ENCODE results near the gene SEMA6B. TPM values are rescaled to one million over a fixed set of nuclear protein-coding genes. Genes with fewer than 3 reads are reported as not detected.

SEMA6B gene
- total and polyA plus RNA-seq, 10 of the 15 experiments (the other 5 are each of a cell fraction or from before 2014, with no cell fraction given), result 0.13 TPM; not detected in 9

DNA sequence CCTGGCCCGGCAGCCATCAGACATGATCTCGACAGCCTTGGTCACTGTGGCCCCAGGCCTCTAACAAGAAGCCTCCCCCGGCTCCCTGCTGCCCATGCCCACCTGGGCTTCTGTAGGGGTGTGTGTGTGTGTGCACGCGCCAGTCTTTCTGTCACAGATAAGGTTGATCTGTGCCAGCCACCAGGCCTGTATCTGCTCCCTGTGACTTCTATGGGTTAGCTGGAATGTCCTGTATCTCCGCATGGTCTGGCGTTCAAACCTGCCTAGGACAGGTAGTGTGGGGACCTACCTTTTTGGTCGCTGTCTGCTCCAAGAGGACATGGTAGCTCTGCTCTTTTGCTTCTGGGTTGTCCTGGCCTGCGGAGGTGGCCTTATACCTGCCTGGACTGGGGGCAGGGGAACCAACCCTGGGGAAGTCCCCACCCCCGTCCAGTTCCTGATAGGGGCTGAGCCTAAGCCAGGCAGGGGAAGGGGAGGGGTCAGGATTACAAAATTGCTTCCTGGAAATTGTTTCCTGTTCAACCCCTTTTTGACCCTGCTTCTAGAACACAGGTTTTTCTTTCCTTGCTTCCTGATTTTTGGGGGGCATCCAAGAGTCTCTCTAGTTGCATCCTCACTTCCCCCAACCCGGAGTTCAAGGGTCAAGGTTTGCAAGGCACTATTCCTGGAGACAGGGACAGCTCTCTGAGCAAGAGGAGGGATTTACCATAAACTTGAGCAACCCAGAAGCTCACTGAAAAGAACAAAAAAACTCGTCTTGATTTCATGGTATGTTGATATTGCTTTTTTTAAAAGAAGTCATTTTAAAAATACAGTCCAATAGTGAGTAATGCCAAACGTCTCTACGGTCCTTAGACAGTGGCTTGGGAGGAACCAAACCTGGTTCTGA lies 19.5 kb downstream of the SEMA6B start, which contains the start of gene LRG1:
TSS of gene LRG1 (minus strand) at position 344 of the 889 bp plus-strand sequence. CDS start at position 321, 23 bp downstream.
- H3K4me3 ChIP-seq, result peak within 1 kb of the TSS; percentile 22; the same call in 1 of the 2 replicates
- H4K20me1 ChIP-seq (ENCODE audit: control insufficient read depth, insufficient read depth), result no peaks in the 10 kb centered on the region
- intact Hi-C loops (cut with micrococcal nuclease; ENCODE audit: unreplicated experiment) (no loop called here), in situ Hi-C loops (cut with MboI) (no loop called here)
- H3K9ac ChIP-seq (ENCODE audit: control insufficient read depth, insufficient read depth, low read length), result no peak within 1 kb of the TSS
- H3K36me3 ChIP-seq (ENCODE audit: control insufficient read depth in 2 of 2, insufficient read depth in 2 of 2, low read length in 1 of 2), result no peaks in the 10 kb centered on the region
- no peaks in the 10 kb centered on the region for H3K79me2 ChIP-seq (ENCODE audit: control insufficient read depth, insufficient read depth, low read length)
- ChIA-PET RAD21 (ENCODE audit: unreplicated experiment) (interaction anchor here (0.7 kb wide), 1 partner anchor 68 kb away, joined by 3 read pairs; no protein-coding TSS in a partner anchor), CTCF (interaction anchor here (0.6 to 4.8 kb wide), 9 partner anchors 15 to 1755 kb away, joined by 3 to 44 read pairs (median 4); partner anchors contain the start of gene THOP1), SMC1A (ENCODE audit: uncharacterized antibody, unreplicated experiment) (interaction anchor here (1.0 to 1.8 kb wide), 3 partner anchors 15 to 50 kb away, joined by 3 to 4 read pairs (median 3); no protein-coding TSS in a partner anchor), POLR2A (interaction anchor here (0.7 kb wide), 1 partner anchor 137 kb away, joined by 3 read pairs; the partner anchor contains the start of gene CHAF1A)
- H2AFZ ChIP-seq (ENCODE audit: control insufficient read depth, low read depth, low read length), result peak within 1 kb of the TSS; percentile 69
- no peaks in the 10 kb centered on the region for H3K27me3 ChIP-seq (replicated peaks in 1 of 2; ENCODE audit: control insufficient read depth in 2 of 2, insufficient read depth in 2 of 2, low read length in 1 of 2)
- BruUV-seq (replicated peaks), result no TSS peak
- peak; percentile 90 for ATAC-seq
- peaks cover 12% of the 10 kb centered on the region for H3K4me1 ChIP-seq (ENCODE audit: control insufficient read depth, insufficient read depth, low read length)
- FAIRE-seq, result no peak
- H3K9me3 ChIP-seq (replicated peaks; ENCODE audit: control insufficient read depth, insufficient read depth, low read length), result peaks cover 2% of the 10 kb centered on the region; the same call in 2 of the 3 replicates
- peak; percentile 30 for DNase-seq (ENCODE audit: low read depth, low spot score)
- no peak within 1 kb of the TSS for H3K27ac ChIP-seq (ENCODE audit: control insufficient read depth, insufficient read depth)
- WGBS (ENCODE audit: insufficient coverage, insufficient replicate concordance, low lambda C conversion rate, missing lambda C conversion rate), result 40% methylated on average over 14 of the region's 14 CpGs
- H3K4me2 ChIP-seq (ENCODE audit: control insufficient read depth, insufficient read depth), result peak within 1 kb of the TSS; percentile 40
- TF ChIP-seq CEBPB (IDR thresholded peaks at IDR 0.05; ENCODE audit: borderline replicate concordance in 1 of 2, low read depth in 2 of 2, low read length in 2 of 2), result no peak
- TF ChIP-seq, protein P1, sequence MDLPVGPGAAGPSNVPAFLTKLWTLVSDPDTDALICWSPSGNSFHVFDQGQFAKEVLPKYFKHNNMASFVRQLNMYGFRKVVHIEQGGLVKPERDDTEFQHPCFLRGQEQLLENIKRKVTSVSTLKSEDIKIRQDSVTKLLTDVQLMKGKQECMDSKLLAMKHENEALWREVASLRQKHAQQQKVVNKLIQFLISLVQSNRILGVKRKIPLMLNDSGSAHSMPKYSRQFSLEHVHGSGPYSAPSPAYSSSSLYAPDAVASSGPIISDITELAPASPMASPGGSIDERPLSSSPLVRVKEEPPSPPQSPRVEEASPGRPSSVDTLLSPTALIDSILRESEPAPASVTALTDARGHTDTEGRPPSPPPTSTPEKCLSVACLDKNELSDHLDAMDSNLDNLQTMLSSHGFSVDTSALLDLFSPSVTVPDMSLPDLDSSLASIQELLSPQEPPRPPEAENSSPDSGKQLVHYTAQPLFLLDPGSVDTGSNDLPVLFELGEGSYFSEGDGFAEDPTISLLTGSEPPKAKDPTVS (IDR thresholded peaks at IDR 0.05; ENCODE audit: low read depth, low read length), result no peak
- TF ChIP-seq MEF2A (IDR thresholded peaks at IDR 0.05; ENCODE audit: insufficient read depth, low read depth, low read length), result no peak
- TF ChIP-seq ETV6 (conservative IDR thresholded peaks at IDR 0.05 in 1 of 2, IDR thresholded peaks at IDR 0.05 in 1 of 2; ENCODE audit: borderline replicate concordance in 1 of 2, low read depth in 1 of 2), result no peak
- TF ChIP-seq DPF2 (IDR thresholded peaks at IDR 0.05), result 0 out of 2 replicates have a peak, but pooled peaks have one; percentile 24
- no peak for TF ChIP-seq SIX5 (IDR thresholded peaks at IDR 0.05; ENCODE audit: low read depth, low read length, severe bottlenecking)
- no peak for TF ChIP-seq ZBED1 (IDR thresholded peaks at IDR 0.05; ENCODE audit: borderline replicate concordance)
- TF ChIP-seq IKZF2 (IDR thresholded peaks at IDR 0.05), result 0 out of 4 replicates have a peak, but pooled peaks of 1 of the 2 experiments have one; percentile 22
- TF ChIP-seq RAD51 (IDR thresholded peaks at IDR 0.05), result no peak
- no peak for TF ChIP-seq YY1 (IDR thresholded peaks at IDR 0.05; ENCODE audit: low read depth, low read length)
- TF ChIP-seq RELA (IDR thresholded peaks at IDR 0.05; ENCODE audit: borderline replicate concordance, partially characterized antibody), result peak; percentile 63
- TF ChIP-seq, protein P2, sequence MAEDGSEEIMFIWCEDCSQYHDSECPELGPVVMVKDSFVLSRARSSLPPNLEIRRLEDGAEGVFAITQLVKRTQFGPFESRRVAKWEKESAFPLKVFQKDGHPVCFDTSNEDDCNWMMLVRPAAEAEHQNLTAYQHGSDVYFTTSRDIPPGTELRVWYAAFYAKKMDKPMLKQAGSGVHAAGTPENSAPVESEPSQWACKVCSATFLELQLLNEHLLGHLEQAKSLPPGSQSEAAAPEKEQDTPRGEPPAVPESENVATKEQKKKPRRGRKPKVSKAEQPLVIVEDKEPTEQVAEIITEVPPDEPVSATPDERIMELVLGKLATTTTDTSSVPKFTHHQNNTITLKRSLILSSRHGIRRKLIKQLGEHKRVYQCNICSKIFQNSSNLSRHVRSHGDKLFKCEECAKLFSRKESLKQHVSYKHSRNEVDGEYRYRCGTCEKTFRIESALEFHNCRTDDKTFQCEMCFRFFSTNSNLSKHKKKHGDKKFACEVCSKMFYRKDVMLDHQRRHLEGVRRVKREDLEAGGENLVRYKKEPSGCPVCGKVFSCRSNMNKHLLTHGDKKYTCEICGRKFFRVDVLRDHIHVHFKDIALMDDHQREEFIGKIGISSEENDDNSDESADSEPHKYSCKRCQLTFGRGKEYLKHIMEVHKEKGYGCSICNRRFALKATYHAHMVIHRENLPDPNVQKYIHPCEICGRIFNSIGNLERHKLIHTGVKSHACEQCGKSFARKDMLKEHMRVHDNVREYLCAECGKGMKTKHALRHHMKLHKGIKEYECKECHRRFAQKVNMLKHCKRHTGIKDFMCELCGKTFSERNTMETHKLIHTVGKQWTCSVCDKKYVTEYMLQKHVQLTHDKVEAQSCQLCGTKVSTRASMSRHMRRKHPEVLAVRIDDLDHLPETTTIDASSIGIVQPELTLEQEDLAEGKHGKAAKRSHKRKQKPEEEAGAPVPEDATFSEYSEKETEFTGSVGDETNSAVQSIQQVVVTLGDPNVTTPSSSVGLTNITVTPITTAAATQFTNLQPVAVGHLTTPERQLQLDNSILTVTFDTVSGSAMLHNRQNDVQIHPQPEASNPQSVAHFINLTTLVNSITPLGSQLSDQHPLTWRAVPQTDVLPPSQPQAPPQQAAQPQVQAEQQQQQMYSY (CRISPR knock-in tag; IDR thresholded peaks at IDR 0.05), result no peak
- no peak for TF ChIP-seq JUND (IDR thresholded peaks at IDR 0.05; ENCODE audit: low read depth, low read length)
- TF ChIP-seq EP300 (IDR thresholded peaks at IDR 0.05; ENCODE audit: borderline replicate concordance in 1 of 2, control insufficient read depth in 1 of 2, low read depth in 2 of 2, low read length in 2 of 2), result no peak
- TF ChIP-seq EGR1 (IDR thresholded peaks at IDR 0.05; ENCODE audit: borderline replicate concordance in 1 of 2, low read depth in 2 of 2, low read length in 2 of 2), result peak; percentile 22 to 86
- peak; percentile 74 for TF ChIP-seq NR2C1 (IDR thresholded peaks at IDR 0.05)
- 0 out of 2 replicates have a peak, but pooled peaks have one; percentile 25 for TF ChIP-seq NR2F1 (conservative IDR thresholded peaks at IDR 0.05)
- 0 out of 2 replicates have a peak, but pooled peaks have one; percentile 44 for TF ChIP-seq POLR2A (IDR thresholded peaks at IDR 0.05; ENCODE audit: low read depth, low read length)

Measured in GM12878 (cell line).